T-helper 1 cell treated with Interleukin-12 subunit alpha and Interleukin-12 subunit beta and Interleukin-4 antibody, amounts not matched to agents 30 μg/mL and 1 μg/mL, for 36 hours (primary cell): ENCODE data around the gene ATP8B2.
"Not testable (repeated sequence)": the region's sequence is repeated elsewhere in the genome, so short reads cannot be mapped to it uniquely, and the experiment has no call there.

ENCODE experiments used
- H3K27ac Mint-ChIP-seq: one replicate; pipeline ENCODE4 v1.8.0; 2021; ENCODE audit warnings: mild to moderate bottlenecking, mixed read lengths
- H3K27me3 Mint-ChIP-seq: one replicate; pipeline ENCODE4 v1.8.0; 2021; ENCODE audit warnings: low read depth, mixed read lengths
- H3K36me3 Mint-ChIP-seq: one replicate; pipeline ENCODE4 v1.8.0; 2021; ENCODE audit warnings: low read depth, mixed read lengths
- H3K4me1 Mint-ChIP-seq: one replicate; pipeline ENCODE4 v1.8.0; 2021; ENCODE audit warnings: low read depth, mixed read lengths
- H3K4me3 Mint-ChIP-seq: one replicate; pipeline ENCODE4 v1.8.0; 2021; ENCODE audit warnings: mild to moderate bottlenecking, moderate library complexity, mixed read lengths
- H3K9me3 Mint-ChIP-seq: one replicate; pipeline ENCODE4 v1.8.0; 2021; ENCODE audit warnings: mixed read lengths

The ATP8B2 gene

DNA sequence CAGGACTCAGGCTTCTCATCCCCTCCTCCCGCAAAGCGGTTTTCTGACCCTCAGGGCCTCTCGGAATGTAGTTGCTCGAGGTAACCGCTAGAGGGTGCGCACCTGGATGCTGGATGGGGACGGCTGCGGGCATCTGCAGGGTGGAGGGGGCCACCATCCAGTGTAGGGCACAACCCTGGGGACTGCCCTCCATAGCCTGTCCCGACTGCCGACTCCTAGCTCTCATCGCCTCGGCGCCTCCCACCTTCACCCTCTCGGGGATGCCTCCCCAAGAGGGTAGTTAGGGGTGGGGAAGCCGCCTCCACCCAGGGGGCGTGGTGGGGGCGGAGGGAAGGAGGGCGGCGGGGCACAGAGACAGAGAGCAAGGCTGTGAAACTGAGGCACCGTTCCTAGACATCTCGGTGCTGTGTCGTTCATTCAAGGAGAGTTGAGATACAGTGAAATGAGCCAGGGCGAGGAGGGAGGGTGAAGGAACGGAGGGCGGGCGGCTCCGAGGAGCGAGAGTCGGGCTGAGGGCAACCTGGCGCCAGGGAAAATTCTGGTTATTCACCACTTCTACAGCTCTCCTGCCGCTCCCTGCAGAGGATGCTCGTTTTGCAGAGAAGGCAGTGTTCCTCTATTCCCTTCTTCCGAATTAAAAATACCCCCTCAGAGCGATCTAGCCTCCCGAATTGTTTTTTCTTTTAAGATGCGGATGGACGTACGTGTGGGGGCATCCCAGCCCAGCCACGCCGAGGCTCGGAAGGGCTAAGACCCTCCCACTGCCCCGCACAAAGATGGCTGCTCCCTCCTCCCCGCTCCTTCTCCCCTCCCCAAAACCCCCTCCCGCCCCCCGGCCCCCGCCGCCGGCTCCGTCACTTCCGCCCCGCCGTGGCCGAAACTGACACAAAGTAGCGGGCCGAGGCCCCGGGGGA is at the start of gene ATP8B2:
Gene ATP8B2 (plus strand): TSS at position 857 of the 914 bp plus-strand sequence. CDS start 2,617 bp downstream, outside the sequence.
- Mint-ChIP-seq H3K4me1 (peaks cover 33% of the 10 kb centered on the region), H3K27ac (peak within 1 kb of the TSS; percentile 92), H3K9me3 (no peaks in the 10 kb centered on the region)

DNA sequence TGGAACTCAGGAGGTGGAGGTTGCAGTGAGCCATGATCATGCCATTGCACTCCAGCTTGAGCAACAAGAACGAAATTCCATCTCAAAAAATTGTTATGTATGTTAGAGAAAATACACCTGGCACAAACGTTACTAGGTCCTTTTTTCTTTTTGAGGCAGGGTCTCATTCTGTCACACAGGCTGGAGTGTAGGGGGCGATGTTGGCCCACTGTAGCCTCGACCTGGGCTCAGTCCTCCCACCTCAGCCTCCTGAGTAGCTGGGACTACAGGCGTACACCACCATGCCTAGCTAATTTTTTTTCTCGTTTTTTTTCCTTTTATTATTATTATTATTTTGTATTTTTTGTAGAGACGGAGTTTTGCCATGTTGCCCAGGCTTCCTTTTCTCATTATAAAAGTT is 48.5 kb upstream of the ATP8B2 start:
- H3K4me3 Mint-ChIP-seq, result no peak overlapping the region
- no peak overlapping the region for H3K27ac Mint-ChIP-seq
- H3K4me1 Mint-ChIP-seq, result peaks cover 23% of the 10 kb centered on the region
- H3K9me3 Mint-ChIP-seq, result no peaks in the 10 kb centered on the region
- peaks cover 19% of the 10 kb centered on the region for H3K36me3 Mint-ChIP-seq
- H3K27me3 Mint-ChIP-seq, result no peaks in the 10 kb centered on the region

More for the DNA sequence above, at the start of gene ATP8B2:
- Mint-ChIP-seq H3K27me3 (peaks cover 34% of the 10 kb centered on the region), H3K4me3 (peak within 1 kb of the TSS; percentile 94), H3K36me3 (peaks cover 5% of the 10 kb centered on the region)

- H3K9me3 Mint-ChIP-seq, H3K4me3 Mint-ChIP-seq: not testable (repeated sequence)
- peaks cover 24% of the 10 kb centered on the region for H3K27me3 Mint-ChIP-seq
Measured at GRCh38 chr1:154287591-154287990, 37.7 kb upstream of the ATP8B2 start.

DNA sequence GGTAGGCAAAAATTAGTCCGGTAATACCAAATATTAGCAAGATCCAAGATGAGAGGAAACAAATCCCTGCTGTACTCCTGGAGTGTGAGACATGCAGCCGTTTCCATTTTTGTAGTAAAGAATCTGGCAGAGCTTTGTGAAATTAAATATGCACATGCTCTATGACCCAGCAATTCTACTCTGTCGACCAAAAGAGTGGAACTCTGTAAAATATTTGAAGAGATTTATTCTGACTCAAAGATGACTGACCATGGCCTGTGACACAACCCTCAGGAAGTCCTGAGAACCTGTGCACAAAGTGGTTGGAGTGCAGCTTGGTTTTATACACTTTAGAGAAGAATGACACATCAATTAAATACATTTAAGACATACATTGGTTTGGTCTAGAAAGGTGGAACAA is 36.7 kb upstream of the ATP8B2 start:
- H3K36me3 Mint-ChIP-seq, result peaks cover 3% of the 10 kb centered on the region
- H3K27ac Mint-ChIP-seq, result no peak overlapping the region
- H3K4me1 Mint-ChIP-seq, result no peaks in the 10 kb centered on the region
- peaks cover 25% of the 10 kb centered on the region for H3K27me3 Mint-ChIP-seq
- H3K9me3 Mint-ChIP-seq, result peaks cover 6% of the 10 kb centered on the region
- H3K4me3 Mint-ChIP-seq, result no peak overlapping the region

More at GRCh38 chr1:154287591-154287990, 37.7 kb upstream of the ATP8B2 start:
- H3K4me1 Mint-ChIP-seq, H3K27ac Mint-ChIP-seq, H3K36me3 Mint-ChIP-seq: not testable (repeated sequence)

GRCh38 chr1:154290921-154291320 is 34.4 kb upstream of the ATP8B2 start:
- no peak overlapping the region for H3K4me3 Mint-ChIP-seq
- no peak overlapping the region for H3K27ac Mint-ChIP-seq
- H3K27me3 Mint-ChIP-seq, result peaks cover 25% of the 10 kb centered on the region
- H3K36me3 Mint-ChIP-seq, result peaks cover 10% of the 10 kb centered on the region
- no peaks in the 10 kb centered on the region for H3K4me1 Mint-ChIP-seq
- peaks cover 20% of the 10 kb centered on the region for H3K9me3 Mint-ChIP-seq

DNA sequence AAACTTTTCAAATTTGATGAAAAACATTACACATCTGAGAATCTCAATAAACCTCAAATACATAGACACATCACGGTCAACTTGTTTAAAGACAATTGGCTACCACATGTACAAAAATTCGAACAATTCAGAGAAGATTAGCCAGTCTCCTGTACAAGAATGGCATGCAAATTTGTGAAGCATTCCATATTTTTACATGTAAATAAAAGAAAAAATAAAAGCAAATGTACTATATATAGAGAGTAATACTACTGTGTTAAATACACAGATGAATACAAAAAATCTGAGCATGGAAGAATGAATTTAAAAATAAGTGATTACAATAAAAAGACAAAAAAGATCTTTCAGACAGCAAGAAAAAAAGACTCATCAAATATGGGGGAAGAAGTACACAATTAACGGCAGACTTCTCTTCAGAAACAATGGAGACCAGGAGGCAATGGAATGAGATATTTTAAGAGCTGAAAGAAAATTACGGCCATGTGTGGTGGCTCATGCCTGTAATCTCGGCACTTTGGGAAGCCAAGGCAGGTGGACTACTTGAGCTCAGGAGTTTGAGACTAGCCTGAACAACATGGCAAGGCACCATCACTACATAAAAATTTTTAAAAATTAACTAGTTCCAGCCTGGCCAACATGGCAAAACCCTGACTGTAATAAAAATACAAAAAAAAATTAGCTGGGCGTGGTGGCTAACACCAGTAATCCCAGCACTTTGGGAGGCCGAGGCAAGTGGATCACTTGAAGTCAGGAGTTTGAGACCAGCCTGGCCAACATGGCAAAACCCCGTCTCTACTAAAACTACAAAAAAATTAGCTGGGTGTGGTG is 29.7 kb upstream of the ATP8B2 start:
- Mint-ChIP-seq H3K4me3 (no peak overlapping the region), H3K4me1 (no peaks in the 10 kb centered on the region), H3K27ac (no peak overlapping the region)

GRCh38 chr1:154301582-154301981 is 23.7 kb upstream of the ATP8B2 start:
- H3K4me1 Mint-ChIP-seq, result no peaks in the 10 kb centered on the region
- H3K27ac Mint-ChIP-seq, result no peak overlapping the region
- peaks cover 4% of the 10 kb centered on the region for H3K9me3 Mint-ChIP-seq
- H3K4me3 Mint-ChIP-seq, result no peak overlapping the region
- H3K36me3 Mint-ChIP-seq, result no peaks in the 10 kb centered on the region
- peaks cover 4% of the 10 kb centered on the region for H3K27me3 Mint-ChIP-seq

More for the DNA sequence above, 29.7 kb upstream of the ATP8B2 start:
- peaks cover 19% of the 10 kb centered on the region for H3K27me3 Mint-ChIP-seq
- peaks cover 10% of the 10 kb centered on the region for H3K36me3 Mint-ChIP-seq
- peaks cover 24% of the 10 kb centered on the region for H3K9me3 Mint-ChIP-seq

DNA sequence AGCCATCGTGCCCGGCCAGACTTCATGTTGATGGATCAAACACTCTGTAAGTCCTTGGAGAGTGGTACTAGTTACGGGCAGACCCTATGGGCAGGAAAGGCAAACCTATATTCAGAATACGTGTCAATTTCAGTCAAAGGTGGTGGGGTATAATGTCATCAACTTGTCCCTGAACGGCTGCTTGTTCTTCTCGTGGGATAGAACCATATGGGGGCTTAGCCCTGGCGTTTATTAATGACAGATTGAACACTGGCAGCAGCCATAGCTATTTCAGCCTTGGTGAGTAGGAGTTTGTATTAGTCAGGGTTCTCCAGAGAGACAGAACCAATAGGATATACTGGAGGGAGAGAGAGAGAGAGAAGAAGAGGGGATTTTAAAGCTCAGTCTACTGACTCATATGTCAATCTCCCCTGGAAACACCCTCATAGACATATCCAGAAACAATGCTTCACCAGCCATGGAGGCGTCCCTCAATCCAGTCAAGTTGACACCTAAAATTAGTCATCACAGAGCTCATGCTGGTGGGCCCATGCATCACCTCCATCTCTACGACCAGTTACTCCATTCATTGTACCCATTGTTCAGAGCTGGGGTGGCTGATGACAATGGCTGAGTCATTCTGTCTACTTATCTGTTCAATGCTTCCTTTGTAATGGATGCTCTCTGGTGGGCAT is 20.5 kb upstream of the ATP8B2 start:
- H3K27ac Mint-ChIP-seq, result no peak overlapping the region
- H3K4me3 Mint-ChIP-seq, result no peak overlapping the region
- no peaks in the 10 kb centered on the region for H3K27me3 Mint-ChIP-seq
- peaks cover 4% of the 10 kb centered on the region for H3K36me3 Mint-ChIP-seq
- no peaks in the 10 kb centered on the region for H3K9me3 Mint-ChIP-seq
- peaks cover 12% of the 10 kb centered on the region for H3K4me1 Mint-ChIP-seq

DNA sequence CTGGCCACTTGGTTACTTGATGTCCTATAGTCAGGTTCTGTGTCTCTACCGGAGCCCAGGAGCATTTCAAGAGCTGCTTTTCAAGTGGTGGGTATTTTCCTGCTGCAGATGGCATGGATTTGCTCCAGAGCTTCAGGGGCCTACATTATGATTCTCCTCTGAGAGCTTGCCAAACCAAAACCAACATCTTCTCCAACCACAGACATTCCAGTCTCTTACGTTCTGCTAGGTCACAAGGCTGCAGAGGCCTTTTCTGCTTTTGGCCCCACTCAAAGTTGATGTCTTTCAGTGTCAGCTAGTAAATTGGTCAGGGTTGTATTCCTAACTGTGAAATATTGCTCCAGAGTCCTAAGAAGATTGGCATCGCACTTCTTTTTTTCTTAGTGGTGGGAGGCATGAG is 19.2 kb upstream of the ATP8B2 start:
- Mint-ChIP-seq H3K4me1 (peaks cover 12% of the 10 kb centered on the region), H3K27ac (no peak overlapping the region), H3K36me3 (peaks cover 4% of the 10 kb centered on the region), H3K4me3 (no peak overlapping the region), H3K9me3 (no peaks in the 10 kb centered on the region), H3K27me3 (no peaks in the 10 kb centered on the region)

DNA sequence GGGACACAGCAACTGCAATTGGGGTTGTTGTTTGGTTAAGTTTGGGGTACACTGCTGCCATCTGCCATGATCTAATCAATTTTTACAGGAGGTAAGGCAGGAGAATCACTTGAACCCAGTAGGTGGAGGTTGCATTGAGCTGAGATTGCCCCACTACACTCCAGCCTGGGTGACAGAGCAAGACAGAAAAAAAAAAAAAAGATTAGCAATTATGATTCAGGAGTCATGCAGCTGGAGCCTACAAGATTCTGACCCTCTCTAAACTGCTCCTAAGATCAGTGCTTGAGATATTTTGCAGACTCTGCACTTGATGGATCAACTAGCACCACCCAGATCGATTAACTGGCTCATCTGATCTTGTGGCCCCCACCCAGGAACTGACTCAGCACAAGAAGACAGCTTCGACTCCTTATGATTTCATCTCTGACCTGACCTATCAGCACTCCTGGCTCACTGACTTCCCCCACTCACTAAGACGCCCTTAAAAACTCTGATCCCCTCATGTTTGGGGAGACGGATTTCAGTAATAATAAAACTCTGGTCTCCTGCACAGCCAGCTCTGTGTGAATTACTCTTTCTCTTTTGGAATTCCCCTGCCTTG is 17.6 kb upstream of the ATP8B2 start:
- H3K27me3 Mint-ChIP-seq, H3K4me3 Mint-ChIP-seq, H3K9me3 Mint-ChIP-seq, H3K36me3 Mint-ChIP-seq: not testable (repeated sequence)
- Mint-ChIP-seq H3K27ac (peak overlapping the region; percentile 64), H3K4me1 (peaks cover 12% of the 10 kb centered on the region)

GRCh38 chr1:154309136-154309535 is 16.2 kb upstream of the ATP8B2 start:
- H3K4me3 Mint-ChIP-seq, H3K27ac Mint-ChIP-seq, H3K27me3 Mint-ChIP-seq, H3K9me3 Mint-ChIP-seq, H3K36me3 Mint-ChIP-seq: not testable (repeated sequence)
- peaks cover 12% of the 10 kb centered on the region for H3K4me1 Mint-ChIP-seq

- not testable (repeated sequence) for H3K27me3 Mint-ChIP-seq, H3K27ac Mint-ChIP-seq, H3K36me3 Mint-ChIP-seq, H3K4me3 Mint-ChIP-seq
- Mint-ChIP-seq H3K4me1 (peaks cover 11% of the 10 kb centered on the region), H3K9me3 (peaks cover 10% of the 10 kb centered on the region)
Measured at GRCh38 chr1:154312229-154313065, 12.9 kb upstream of the ATP8B2 start.

- peaks cover 10% of the 10 kb centered on the region for H3K27me3 Mint-ChIP-seq
- peaks cover 14% of the 10 kb centered on the region for H3K9me3 Mint-ChIP-seq
- H3K36me3 Mint-ChIP-seq, result peaks cover 6% of the 10 kb centered on the region
- no peak overlapping the region for H3K4me3 Mint-ChIP-seq
- H3K4me1 Mint-ChIP-seq, result peaks cover 6% of the 10 kb centered on the region
- no peak overlapping the region for H3K27ac Mint-ChIP-seq
Measured at GRCh38 chr1:154313066-154313356, 12.3 kb upstream of the ATP8B2 start.
